ENCODE data around the gene PRPF8. TPM values are rescaled to one million over a fixed set of nuclear protein-coding genes. Genes with fewer than 3 reads are reported as not detected.
A peak's percentile ranks its signal among the peaks of the same experiment; 100 is the strongest.

The PRPF8 gene
- total and polyA plus RNA-seq, 2 of the 13 experiments (the other 11 are each of a cell fraction or from before 2014, with no cell fraction given): 112 to 179 TPM

DNA sequence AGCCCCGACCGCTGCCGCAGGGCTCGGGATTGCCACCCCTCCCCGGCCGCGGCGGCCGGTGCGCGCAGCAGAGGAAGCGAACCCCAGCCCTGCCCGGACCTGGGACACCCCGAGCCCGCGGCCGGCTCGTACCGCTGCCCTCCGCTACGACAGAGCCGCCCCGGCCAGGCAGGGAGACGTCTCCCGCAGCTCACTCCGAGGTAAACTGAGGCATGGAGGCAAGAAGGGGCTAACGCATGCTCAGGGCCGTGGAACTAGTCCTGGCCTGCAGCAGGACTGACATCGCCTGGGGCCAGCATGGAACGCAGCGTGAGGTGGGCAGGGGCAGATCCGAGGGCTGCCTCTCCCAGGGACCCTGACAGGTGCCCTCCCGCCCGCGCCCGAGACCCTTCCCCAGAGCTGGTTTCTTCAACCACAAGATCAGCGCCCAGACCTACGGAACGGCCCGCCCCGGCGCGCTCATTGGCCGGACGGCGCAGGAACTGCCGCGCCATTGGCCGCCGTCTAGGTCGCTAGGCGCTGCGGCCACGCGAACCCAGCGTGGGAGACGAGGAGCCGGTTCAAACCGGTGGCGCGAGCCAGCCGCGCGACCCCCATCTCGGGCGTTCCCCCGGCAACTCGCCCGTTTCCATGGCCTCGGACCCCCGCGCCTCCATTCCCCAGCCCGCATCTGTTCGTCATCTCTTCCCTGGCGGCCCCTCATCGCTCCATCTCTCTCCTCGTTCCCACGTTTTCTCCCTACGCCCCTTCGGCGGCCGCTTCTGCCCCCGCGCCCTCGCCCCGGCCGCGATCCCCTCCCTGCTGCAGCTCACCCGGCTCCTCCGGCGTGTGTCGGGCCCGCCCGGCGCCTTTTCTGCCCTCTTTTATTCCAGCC lies 56.4 kb downstream of the PRPF8 start, which contains the start of gene SLC43A2 (continued):
- TF ChIP-seq, protein P1, sequence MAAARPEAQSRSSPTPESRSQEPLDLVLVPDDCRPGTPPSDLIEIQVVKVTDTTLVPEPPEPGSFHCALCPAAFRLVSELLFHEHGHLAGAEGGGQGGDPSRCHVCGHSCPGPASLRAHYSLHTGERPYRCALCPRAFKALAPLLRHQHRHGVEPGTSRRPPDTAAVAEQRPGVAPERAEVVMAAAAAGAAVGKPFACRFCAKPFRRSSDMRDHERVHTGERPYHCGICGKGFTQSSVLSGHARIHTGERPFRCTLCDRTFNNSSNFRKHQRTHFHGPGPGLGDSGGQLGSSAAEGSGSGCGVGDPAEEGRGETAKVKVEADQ (CRISPR knock-in tag; IDR thresholded peaks at IDR 0.05; ENCODE audit: borderline replicate concordance): peak; percentile 60; the same call in 1 of the 2 replicates
- TF ChIP-seq SP1 (IDR thresholded peaks at IDR 0.05): no peak
- TF ChIP-seq SP1 (CRISPR knock-in tag; IDR thresholded peaks at IDR 0.05): 0 out of 2 replicates have a peak, but pooled peaks have one; percentile 54
- TF ChIP-seq ZNF124 (CRISPR knock-in tag; IDR thresholded peaks at IDR 0.05): peak; percentile 60; the same call in 1 of the 2 replicates
- TF ChIP-seq ZNF30 (CRISPR knock-in tag; IDR thresholded peaks at IDR 0.05): no peak
- TF ChIP-seq BHLHE40 (IDR thresholded peaks at IDR 0.05; ENCODE audit: low read length): no peak
- TF ChIP-seq, protein P2, sequence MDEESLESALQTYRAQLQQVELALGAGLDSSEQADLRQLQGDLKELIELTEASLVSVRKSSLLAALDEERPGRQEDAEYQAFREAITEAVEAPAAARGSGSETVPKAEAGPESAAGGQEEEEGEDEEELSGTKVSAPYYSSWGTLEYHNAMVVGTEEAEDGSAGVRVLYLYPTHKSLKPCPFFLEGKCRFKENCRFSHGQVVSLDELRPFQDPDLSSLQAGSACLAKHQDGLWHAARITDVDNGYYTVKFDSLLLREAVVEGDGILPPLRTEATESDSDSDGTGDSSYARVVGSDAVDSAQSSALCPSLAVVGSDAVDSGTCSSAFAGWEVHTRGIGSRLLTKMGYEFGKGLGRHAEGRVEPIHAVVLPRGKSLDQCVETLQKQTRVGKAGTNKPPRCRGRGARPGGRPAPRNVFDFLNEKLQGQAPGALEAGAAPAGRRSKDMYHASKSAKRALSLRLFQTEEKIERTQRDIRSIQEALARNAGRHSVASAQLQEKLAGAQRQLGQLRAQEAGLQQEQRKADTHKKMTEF (CRISPR knock-in tag; IDR thresholded peaks at IDR 0.05): no peak; the same call in 1 of the 2 replicates
- TF ChIP-seq FIP1L1 (IDR thresholded peaks at IDR 0.05; ENCODE audit: borderline replicate concordance, insufficient read depth, low read depth, low read length): no peak
- no peak for TF ChIP-seq FOXM1 (CRISPR knock-in tag; IDR thresholded peaks at IDR 0.05)
- TF ChIP-seq HOXA9 (CRISPR knock-in tag; IDR thresholded peaks at IDR 0.05; ENCODE audit: borderline replicate concordance): no peak; the same call in 1 of the 2 replicates
- TF ChIP-seq WIZ (CRISPR knock-in tag; IDR thresholded peaks at IDR 0.05): no peak
- peak; percentile 24 for TF ChIP-seq ZNF446 (CRISPR knock-in tag; IDR thresholded peaks at IDR 0.05)
- TF ChIP-seq ZNF101 (CRISPR knock-in tag; IDR thresholded peaks at IDR 0.05; ENCODE audit: borderline replicate concordance, low read depth): no peak
- no peak for TF ChIP-seq PREB (CRISPR knock-in tag; IDR thresholded peaks at IDR 0.05)
- no peak; the same call in 1 of the 2 replicates for TF ChIP-seq ISX (CRISPR knock-in tag; conservative IDR thresholded peaks at IDR 0.05)
- TF ChIP-seq, protein P3, sequence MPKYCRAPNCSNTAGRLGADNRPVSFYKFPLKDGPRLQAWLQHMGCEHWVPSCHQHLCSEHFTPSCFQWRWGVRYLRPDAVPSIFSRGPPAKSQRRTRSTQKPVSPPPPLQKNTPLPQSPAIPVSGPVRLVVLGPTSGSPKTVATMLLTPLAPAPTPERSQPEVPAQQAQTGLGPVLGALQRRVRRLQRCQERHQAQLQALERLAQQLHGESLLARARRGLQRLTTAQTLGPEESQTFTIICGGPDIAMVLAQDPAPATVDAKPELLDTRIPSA (CRISPR knock-in tag; IDR thresholded peaks at IDR 0.05; ENCODE audit: borderline replicate concordance): no peak
- TF ChIP-seq SP5 (CRISPR knock-in tag; IDR thresholded peaks at IDR 0.05; ENCODE audit: borderline replicate concordance, low read depth): no peak
- TF ChIP-seq ZNF543 (CRISPR knock-in tag; IDR thresholded peaks at IDR 0.05): no peak; the same call in 1 of the 2 replicates
- TF ChIP-seq ZNF547 (CRISPR knock-in tag; IDR thresholded peaks at IDR 0.05): peak; percentile 58
- TF ChIP-seq HMG20B (CRISPR knock-in tag; conservative IDR thresholded peaks at IDR 0.05): no peak; the same call in 1 of the 2 replicates
- no peak for TF ChIP-seq ZNF572 (CRISPR knock-in tag; IDR thresholded peaks at IDR 0.05)
- TF ChIP-seq REL (CRISPR knock-in tag; conservative IDR thresholded peaks at IDR 0.05): no peak
- no peak for TF ChIP-seq ZXDC (CRISPR knock-in tag; IDR thresholded peaks at IDR 0.05)
